Prostate gland (tissue), 2 donors: ENCODE data around the gene CDH13.

ENCODE experiments used
- POLR2A ChIP-seq: fragments of 450-650 bp; IDR thresholded peaks from one replicate; pipeline ENCODE4 v1.6.1; 2016; ENCODE audit warnings: antibody characterized with exemption, mild to moderate bottlenecking
- POLR2AphosphoS5 ChIP-seq: sonication (generic); formaldehyde crosslinking; IDR thresholded peaks from one replicate; pipeline ENCODE4 v1.6.1; 2017; ENCODE audit warnings: antibody characterized with exemption
- TF ChIP-seq, protein P1 (sequence below), 4 experiments: fragments of 200-600 bp in 2 of 4; fragments of 450-650 bp in 2 of 4; sonication (generic) in 2 of 4; IDR thresholded peaks; 1 replicate in 3 of 4; 2 replicates in 1 of 4; pipeline ENCODE4 v1.5.1; 2016 to 2019; ENCODE audit warnings: antibody characterized with exemption in 4 of 4, mild to moderate bottlenecking in 2 of 4, moderate library complexity in 2 of 4

GRCh38 chr16:82720414-82720813 lies 93.6 kb downstream of the CDH13 start:
- TF ChIP-seq, protein P1, sequence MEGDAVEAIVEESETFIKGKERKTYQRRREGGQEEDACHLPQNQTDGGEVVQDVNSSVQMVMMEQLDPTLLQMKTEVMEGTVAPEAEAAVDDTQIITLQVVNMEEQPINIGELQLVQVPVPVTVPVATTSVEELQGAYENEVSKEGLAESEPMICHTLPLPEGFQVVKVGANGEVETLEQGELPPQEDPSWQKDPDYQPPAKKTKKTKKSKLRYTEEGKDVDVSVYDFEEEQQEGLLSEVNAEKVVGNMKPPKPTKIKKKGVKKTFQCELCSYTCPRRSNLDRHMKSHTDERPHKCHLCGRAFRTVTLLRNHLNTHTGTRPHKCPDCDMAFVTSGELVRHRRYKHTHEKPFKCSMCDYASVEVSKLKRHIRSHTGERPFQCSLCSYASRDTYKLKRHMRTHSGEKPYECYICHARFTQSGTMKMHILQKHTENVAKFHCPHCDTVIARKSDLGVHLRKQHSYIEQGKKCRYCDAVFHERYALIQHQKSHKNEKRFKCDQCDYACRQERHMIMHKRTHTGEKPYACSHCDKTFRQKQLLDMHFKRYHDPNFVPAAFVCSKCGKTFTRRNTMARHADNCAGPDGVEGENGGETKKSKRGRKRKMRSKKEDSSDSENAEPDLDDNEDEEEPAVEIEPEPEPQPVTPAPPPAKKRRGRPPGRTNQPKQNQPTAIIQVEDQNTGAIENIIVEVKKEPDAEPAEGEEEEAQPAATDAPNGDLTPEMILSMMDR (IDR thresholded peaks at IDR 0.05) = no peak
- no peak for TF ChIP-seq POLR2AphosphoS5
- no peak for TF ChIP-seq POLR2A
